OCI-LY3 (cell line): ENCODE data around the gene AKR1C8.

Experiments used
- EZH2phosphoT487 ChIP-seq: fragments of 200-600 bp; shearing (Covaris generic); IDR thresholded peaks from 2 replicates; pipeline ENCODE4 v1.6.1; 2018; ENCODE audit warnings: antibody characterized with exemption, mixed run types, low read depth
- TF ChIP-seq, protein P1 (sequence below): fragments of 200-600, 300-600 bp; sonication (generic); IDR thresholded peaks from 2 replicates; pipeline ENCODE4 v1.5.1; 2014; ENCODE audit warnings: antibody characterized with exemption, low read length, low read depth

DNA sequence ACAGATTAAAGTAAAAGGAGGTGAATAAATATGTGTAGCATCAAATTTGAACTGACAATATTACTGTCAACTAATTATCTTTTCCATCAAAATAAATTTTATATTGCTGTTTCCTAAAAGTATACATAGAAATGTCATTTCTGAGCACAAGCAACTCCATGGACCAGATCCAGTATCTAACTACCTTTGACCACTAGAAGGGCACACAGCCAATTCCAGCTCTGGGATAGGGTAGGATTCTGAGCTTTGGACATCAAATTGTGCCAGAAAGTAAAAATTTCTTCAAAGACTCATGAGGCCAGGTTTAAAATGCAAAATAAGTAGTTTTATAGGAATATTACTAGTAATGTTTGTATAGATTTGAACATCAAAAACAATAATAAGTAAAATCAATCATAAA lies 61.1 kb downstream of the AKR1C8 start:
- TF ChIP-seq, protein P1, sequence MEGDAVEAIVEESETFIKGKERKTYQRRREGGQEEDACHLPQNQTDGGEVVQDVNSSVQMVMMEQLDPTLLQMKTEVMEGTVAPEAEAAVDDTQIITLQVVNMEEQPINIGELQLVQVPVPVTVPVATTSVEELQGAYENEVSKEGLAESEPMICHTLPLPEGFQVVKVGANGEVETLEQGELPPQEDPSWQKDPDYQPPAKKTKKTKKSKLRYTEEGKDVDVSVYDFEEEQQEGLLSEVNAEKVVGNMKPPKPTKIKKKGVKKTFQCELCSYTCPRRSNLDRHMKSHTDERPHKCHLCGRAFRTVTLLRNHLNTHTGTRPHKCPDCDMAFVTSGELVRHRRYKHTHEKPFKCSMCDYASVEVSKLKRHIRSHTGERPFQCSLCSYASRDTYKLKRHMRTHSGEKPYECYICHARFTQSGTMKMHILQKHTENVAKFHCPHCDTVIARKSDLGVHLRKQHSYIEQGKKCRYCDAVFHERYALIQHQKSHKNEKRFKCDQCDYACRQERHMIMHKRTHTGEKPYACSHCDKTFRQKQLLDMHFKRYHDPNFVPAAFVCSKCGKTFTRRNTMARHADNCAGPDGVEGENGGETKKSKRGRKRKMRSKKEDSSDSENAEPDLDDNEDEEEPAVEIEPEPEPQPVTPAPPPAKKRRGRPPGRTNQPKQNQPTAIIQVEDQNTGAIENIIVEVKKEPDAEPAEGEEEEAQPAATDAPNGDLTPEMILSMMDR = no peak
- TF ChIP-seq EZH2phosphoT487 = no peak
